ENCODE data around the gene FAIM. TPM values are rescaled to one million over a fixed set of nuclear protein-coding genes. Genes with fewer than 3 reads are reported as not detected.
A peak's percentile ranks its signal among the peaks of the same experiment; 100 is the strongest.

The FAIM gene
- total and polyA plus RNA-seq, 2 donors (not counting 3 experiments of a cell fraction or from before 2014, with no cell fraction given): 2.3 to 11.9 TPM

GRCh38 chr3:138593488-138594149, 15.0 kb upstream of the FAIM start:
- ChIA-PET CTCF (interaction anchor here (0.7 to 8.0 kb wide), 38 partner anchors 9 to 524 kb away, joined by 3 to 182 read pairs (median 4); partner anchors contain the start of gene FAIM), POLR2A (interaction anchor here (0.7 to 2.2 kb wide), 3 partner anchors 9 to 322 kb away, joined by 3 to 11 read pairs (median 7); partner anchors contain the start of gene FAIM)
- dilution Hi-C loops (cut with MboI; ENCODE audit: extremely low pct_ligation_motif_present, low sequenced_read_pairs): no loop called here
- H3K9me1 ChIP-seq (replicated peaks; ENCODE audit: control insufficient read depth, extremely low read depth, insufficient read depth, low read length): no peaks in the 10 kb centered on the region
- no peaks in the 10 kb centered on the region for H3K27me3 ChIP-seq (ENCODE audit: control insufficient read depth in 2 of 2, insufficient read depth in 2 of 2, low read length in 2 of 2)
- BruUV-seq (replicated peaks): TSS peak; percentile 64
- peak overlapping the region; percentile 46 for H3K27ac ChIP-seq (ENCODE audit: insufficient read depth, low read depth, low read length)
- DNase-seq (ENCODE audit: low read depth, low spot score): no peak
- H3K4me2 ChIP-seq (ENCODE audit: insufficient read depth, low read length): peak overlapping the region; percentile 46
- H4K20me1 ChIP-seq (replicated peaks; ENCODE audit: control insufficient read depth, extremely low read depth, insufficient read depth, low read length): no peaks in the 10 kb centered on the region
- peak overlapping the region; percentile 89 for H2AFZ ChIP-seq (ENCODE audit: low read depth, low read length)
- no peak for FAIRE-seq
- no peak for TF ChIP-seq POLR2AphosphoS5 (IDR thresholded peaks at IDR 0.05; ENCODE audit: insufficient read depth, low read depth, low read length)
- no peak for TF ChIP-seq MYC (IDR thresholded peaks at IDR 0.05; ENCODE audit: low read depth, low read length)
- no peak for TF ChIP-seq CTCF (IDR thresholded peaks at IDR 0.05; ENCODE audit: extremely low read depth in 1 of 2, insufficient read depth in 1 of 2, low read depth in 1 of 2, low read length in 2 of 2)
- TF ChIP-seq FOS (IDR thresholded peaks at IDR 0.05; ENCODE audit: borderline replicate concordance, insufficient read depth, low read length): no peak
- no peak for TF ChIP-seq POLR2A (IDR thresholded peaks at IDR 0.05; ENCODE audit: low read depth, low read length)
- TF ChIP-seq JUN (IDR thresholded peaks at IDR 0.05; ENCODE audit: borderline replicate concordance, insufficient read depth, insufficient read length, low read depth): no peak
- TF ChIP-seq EZH2 (IDR thresholded peaks at IDR 0.05; ENCODE audit: borderline replicate concordance, low read depth, low read length, severe bottlenecking): no peak
- no peak for TF ChIP-seq MAX (IDR thresholded peaks at IDR 0.05; ENCODE audit: insufficient read depth, insufficient read length)
- no peak for TF ChIP-seq GATA2 (IDR thresholded peaks at IDR 0.05; ENCODE audit: insufficient read depth, insufficient read length, low read depth, low read length)
- peak overlapping the region; percentile 80 for H3K9ac ChIP-seq (replicated peaks; ENCODE audit: extremely low read depth, insufficient read depth, low read length)
- no peaks in the 10 kb centered on the region for H3K79me2 ChIP-seq (ENCODE audit: control insufficient read depth, insufficient read depth, low read length)
- no peaks in the 10 kb centered on the region for H3K9me3 ChIP-seq (replicated peaks; ENCODE audit: control insufficient read depth, insufficient read depth, low read length)
- peak overlapping the region; percentile 56 to 92 (median 63) for H3K4me3 ChIP-seq (replicated peaks in 1 of 3; ENCODE audit: insufficient read depth in 1 of 3, low read depth in 1 of 3, low read length in 3 of 3)
- no peaks in the 10 kb centered on the region for H3K36me3 ChIP-seq (ENCODE audit: control insufficient read depth in 2 of 2, extremely low read depth in 1 of 2, insufficient read depth in 2 of 2, low read length in 2 of 2)
- intact Hi-C loops (cut with micrococcal nuclease): loop anchor here (1.0 to 10.0 kb wide), 11 partner anchors 15 to 736 kb away; partner anchors contain the start of genes FAIM and PIK3CB
- no peaks in the 10 kb centered on the region for H3K4me1 ChIP-seq (ENCODE audit: control insufficient read depth, extremely low read depth, insufficient read depth, low read length)

Data from endothelial cell of umbilical vein (primary cell).